ENCODE data around the gene PRKAG2. TPM values are rescaled to one million over a fixed set of nuclear protein-coding genes. Genes with fewer than 3 reads are reported as not detected.

PRKAG2 gene
- polyA plus RNA-seq, 1 of the 3 experiments (the other 2 are of a cell fraction): 51.6 TPM

DNA sequence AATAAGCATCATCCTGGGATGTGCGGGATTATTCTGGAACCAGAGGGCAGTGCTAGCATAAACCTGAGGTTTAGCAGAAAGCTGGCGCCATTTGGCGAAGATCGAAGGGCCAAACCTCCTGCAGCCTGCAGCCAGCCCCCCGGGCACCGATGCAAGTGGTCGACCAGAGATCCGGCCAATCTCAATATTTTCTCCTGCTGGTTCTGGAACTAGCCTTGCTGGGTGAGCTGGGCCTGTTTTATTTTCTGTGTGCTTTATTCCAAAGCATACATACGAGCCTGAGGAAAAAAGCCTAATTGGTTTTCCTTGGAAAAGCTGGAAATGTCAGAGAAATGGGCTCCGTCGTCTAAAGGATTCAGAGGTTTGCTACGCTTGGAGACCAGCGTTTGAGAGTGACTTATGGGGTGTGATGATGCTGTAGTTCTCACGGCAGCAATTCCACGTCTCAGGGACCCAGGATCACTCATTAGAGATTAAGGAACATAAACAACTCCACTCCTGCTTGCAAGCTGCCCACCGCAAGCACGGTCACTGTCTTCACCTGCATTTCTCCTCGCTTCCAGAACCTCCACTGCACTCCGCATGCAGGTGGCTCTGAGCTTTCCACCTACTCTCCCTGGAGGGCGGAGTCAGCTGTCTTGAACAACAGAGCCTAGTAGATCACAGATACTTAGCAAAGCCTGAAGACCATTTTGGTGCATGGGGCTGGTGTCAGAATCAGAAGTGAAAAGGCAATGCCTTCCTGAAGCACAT, 60.2 kb downstream of the PRKAG2 start:
- Histone ChIP-seq H3K4me1 (ENCODE audit: control insufficient read depth in 1 of 2, insufficient read depth in 2 of 2, low read depth in 1 of 2, low read length in 1 of 2) (peaks cover 0 to 15% of the 10 kb centered on the region in 2 experiments; a peak in 1 of 4 replicates), H3K27ac (ENCODE audit: low read depth in 2 of 2, low read length in 1 of 2) (no peak overlapping the region), H3K4me3 (ENCODE audit: low read depth in 2 of 2, low read length in 1 of 2) (no peak overlapping the region), H3K9me3 (no peaks in the 10 kb centered on the region), H2AFZ (ENCODE audit: low read depth) (no peak overlapping the region), H3K36me3 (replicated peaks in 1 of 2; ENCODE audit: control insufficient read depth in 1 of 2, insufficient read depth in 2 of 2, low read length in 1 of 2) (no peaks in the 10 kb centered on the region), H4K20me1 (ENCODE audit: insufficient read depth) (no peaks in the 10 kb centered on the region), H3K9me2 (no peaks in the 10 kb centered on the region), H3K27me3 (ENCODE audit: insufficient read depth) (peaks cover 35% of the 10 kb centered on the region), H3K79me2 (ENCODE audit: insufficient read depth) (no peaks in the 10 kb centered on the region), H3K4me2 (no peak overlapping the region), H3F3A (replicated peaks; ENCODE audit: insufficient read depth) (no peaks in the 10 kb centered on the region), H3K9ac (no peak overlapping the region)
- 76% methylated on average over 20 of the region's 20 CpGs for whole genome bisulfite sequencing (ENCODE audit: low lambda C conversion rate)
- ChIA-PET POLR2A (no interaction called here), CTCF (interaction anchor here (1.2 to 33.3 kb wide), 2 partner anchors 33 to 117 kb away, joined by 3 to 325 read pairs; no protein-coding TSS in a partner anchor)
- TF ChIP-seq JUND (IDR thresholded peaks at IDR 0.05) (no peak), CHD2 (IDR thresholded peaks at IDR 0.05; ENCODE audit: low read length, partially characterized antibody) (no peak), RXRA (IDR thresholded peaks at IDR 0.05; ENCODE audit: borderline replicate concordance, low read depth) (no peak), YY1 (IDR thresholded peaks at IDR 0.05; ENCODE audit: low read depth) (no peak), MXI1 (IDR thresholded peaks at IDR 0.05; ENCODE audit: low read depth, low read length) (no peak), SMC3 (IDR thresholded peaks at IDR 0.05; ENCODE audit: low read depth, low read length) (no peak), SIN3A (IDR thresholded peaks at IDR 0.05; ENCODE audit: borderline replicate concordance, low read depth, low read length) (no peak), RFX5 (IDR thresholded peaks at IDR 0.05; ENCODE audit: low read length) (no peak), ELF1 (IDR thresholded peaks at IDR 0.05) (no peak), FOSL2 (IDR thresholded peaks at IDR 0.05; ENCODE audit: borderline replicate concordance, low read depth) (no peak), FOXM1 (IDR thresholded peaks at IDR 0.05; ENCODE audit: low read depth) (no peak)
- TF ChIP-seq, protein P1, sequence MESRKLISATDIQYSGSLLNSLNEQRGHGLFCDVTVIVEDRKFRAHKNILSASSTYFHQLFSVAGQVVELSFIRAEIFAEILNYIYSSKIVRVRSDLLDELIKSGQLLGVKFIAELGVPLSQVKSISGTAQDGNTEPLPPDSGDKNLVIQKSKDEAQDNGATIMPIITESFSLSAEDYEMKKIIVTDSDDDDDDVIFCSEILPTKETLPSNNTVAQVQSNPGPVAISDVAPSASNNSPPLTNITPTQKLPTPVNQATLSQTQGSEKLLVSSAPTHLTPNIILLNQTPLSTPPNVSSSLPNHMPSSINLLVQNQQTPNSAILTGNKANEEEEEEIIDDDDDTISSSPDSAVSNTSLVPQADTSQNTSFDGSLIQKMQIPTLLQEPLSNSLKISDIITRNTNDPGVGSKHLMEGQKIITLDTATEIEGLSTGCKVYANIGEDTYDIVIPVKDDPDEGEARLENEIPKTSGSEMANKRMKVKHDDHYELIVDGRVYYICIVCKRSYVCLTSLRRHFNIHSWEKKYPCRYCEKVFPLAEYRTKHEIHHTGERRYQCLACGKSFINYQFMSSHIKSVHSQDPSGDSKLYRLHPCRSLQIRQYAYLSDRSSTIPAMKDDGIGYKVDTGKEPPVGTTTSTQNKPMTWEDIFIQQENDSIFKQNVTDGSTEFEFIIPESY (IDR thresholded peaks at IDR 0.05; ENCODE audit: borderline replicate concordance, low read depth): no peak
- TF ChIP-seq, protein P2, sequence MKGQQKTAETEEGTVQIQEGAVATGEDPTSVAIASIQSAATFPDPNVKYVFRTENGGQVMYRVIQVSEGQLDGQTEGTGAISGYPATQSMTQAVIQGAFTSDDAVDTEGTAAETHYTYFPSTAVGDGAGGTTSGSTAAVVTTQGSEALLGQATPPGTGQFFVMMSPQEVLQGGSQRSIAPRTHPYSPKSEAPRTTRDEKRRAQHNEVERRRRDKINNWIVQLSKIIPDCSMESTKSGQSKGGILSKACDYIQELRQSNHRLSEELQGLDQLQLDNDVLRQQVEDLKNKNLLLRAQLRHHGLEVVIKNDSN (IDR thresholded peaks at IDR 0.05; ENCODE audit: borderline replicate concordance, low read depth): no peak
- TF ChIP-seq, protein P3, sequence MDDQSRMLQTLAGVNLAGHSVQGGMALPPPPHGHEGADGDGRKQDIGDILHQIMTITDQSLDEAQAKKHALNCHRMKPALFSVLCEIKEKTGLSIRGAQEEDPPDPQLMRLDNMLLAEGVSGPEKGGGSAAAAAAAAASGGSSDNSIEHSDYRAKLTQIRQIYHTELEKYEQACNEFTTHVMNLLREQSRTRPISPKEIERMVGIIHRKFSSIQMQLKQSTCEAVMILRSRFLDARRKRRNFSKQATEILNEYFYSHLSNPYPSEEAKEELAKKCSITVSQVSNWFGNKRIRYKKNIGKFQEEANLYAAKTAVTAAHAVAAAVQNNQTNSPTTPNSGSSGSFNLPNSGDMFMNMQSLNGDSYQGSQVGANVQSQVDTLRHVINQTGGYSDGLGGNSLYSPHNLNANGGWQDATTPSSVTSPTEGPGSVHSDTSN (IDR thresholded peaks at IDR 0.05): no peak
- TF ChIP-seq, protein P4, sequence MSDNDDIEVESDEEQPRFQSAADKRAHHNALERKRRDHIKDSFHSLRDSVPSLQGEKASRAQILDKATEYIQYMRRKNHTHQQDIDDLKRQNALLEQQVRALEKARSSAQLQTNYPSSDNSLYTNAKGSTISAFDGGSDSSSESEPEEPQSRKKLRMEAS (IDR thresholded peaks at IDR 0.05; ENCODE audit: low read depth): no peak
- TF ChIP-seq, protein P5, sequence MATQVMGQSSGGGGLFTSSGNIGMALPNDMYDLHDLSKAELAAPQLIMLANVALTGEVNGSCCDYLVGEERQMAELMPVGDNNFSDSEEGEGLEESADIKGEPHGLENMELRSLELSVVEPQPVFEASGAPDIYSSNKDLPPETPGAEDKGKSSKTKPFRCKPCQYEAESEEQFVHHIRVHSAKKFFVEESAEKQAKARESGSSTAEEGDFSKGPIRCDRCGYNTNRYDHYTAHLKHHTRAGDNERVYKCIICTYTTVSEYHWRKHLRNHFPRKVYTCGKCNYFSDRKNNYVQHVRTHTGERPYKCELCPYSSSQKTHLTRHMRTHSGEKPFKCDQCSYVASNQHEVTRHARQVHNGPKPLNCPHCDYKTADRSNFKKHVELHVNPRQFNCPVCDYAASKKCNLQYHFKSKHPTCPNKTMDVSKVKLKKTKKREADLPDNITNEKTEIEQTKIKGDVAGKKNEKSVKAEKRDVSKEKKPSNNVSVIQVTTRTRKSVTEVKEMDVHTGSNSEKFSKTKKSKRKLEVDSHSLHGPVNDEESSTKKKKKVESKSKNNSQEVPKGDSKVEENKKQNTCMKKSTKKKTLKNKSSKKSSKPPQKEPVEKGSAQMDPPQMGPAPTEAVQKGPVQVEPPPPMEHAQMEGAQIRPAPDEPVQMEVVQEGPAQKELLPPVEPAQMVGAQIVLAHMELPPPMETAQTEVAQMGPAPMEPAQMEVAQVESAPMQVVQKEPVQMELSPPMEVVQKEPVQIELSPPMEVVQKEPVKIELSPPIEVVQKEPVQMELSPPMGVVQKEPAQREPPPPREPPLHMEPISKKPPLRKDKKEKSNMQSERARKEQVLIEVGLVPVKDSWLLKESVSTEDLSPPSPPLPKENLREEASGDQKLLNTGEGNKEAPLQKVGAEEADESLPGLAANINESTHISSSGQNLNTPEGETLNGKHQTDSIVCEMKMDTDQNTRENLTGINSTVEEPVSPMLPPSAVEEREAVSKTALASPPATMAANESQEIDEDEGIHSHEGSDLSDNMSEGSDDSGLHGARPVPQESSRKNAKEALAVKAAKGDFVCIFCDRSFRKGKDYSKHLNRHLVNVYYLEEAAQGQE (IDR thresholded peaks at IDR 0.05; ENCODE audit: low read depth, low read length): no peak
- DNase-seq: no peak
